Fibroblast of villous mesenchyme (primary cell): ENCODE data around the gene STH. TPM values are rescaled to one million over a fixed set of nuclear protein-coding genes. Genes with fewer than 3 reads are reported as not detected.

Experiments used
- DNase-seq: peaks from one replicate; pipeline ENCODE4 v3.0.0-alpha.2; 2010; ENCODE audit warnings: low read depth
- H3K4me3 ChIP-seq: 2 replicates; pipeline ENCODE4 v1.5.1; 2011; ENCODE audit warnings: low read depth, mild to moderate bottlenecking, low read length
- total RNA-seq: library from RNA; depleted of rRNA; stranded (reverse); fragments of >200 nt; gene quantifications from 2 replicates; pipeline ENCODE4 v1.2.3, GENCODE V29; 2012
- TF ChIP-seq, protein P1 (sequence below): IDR thresholded peaks from 2 replicates; pipeline ENCODE4 v1.5.1; 2012; ENCODE audit warnings: low read depth, mild to moderate bottlenecking, low read length; ENCODE audit not compliant: insufficient read depth

STH gene, protein sequence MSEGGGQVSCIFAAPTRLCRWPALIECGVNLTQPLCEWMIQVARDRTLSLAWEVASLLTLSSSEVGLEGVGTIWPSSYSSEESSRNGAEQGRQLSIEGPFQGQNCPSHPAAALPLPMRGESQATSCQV
- total RNA-seq: not detected in 2 replicates

DNA sequence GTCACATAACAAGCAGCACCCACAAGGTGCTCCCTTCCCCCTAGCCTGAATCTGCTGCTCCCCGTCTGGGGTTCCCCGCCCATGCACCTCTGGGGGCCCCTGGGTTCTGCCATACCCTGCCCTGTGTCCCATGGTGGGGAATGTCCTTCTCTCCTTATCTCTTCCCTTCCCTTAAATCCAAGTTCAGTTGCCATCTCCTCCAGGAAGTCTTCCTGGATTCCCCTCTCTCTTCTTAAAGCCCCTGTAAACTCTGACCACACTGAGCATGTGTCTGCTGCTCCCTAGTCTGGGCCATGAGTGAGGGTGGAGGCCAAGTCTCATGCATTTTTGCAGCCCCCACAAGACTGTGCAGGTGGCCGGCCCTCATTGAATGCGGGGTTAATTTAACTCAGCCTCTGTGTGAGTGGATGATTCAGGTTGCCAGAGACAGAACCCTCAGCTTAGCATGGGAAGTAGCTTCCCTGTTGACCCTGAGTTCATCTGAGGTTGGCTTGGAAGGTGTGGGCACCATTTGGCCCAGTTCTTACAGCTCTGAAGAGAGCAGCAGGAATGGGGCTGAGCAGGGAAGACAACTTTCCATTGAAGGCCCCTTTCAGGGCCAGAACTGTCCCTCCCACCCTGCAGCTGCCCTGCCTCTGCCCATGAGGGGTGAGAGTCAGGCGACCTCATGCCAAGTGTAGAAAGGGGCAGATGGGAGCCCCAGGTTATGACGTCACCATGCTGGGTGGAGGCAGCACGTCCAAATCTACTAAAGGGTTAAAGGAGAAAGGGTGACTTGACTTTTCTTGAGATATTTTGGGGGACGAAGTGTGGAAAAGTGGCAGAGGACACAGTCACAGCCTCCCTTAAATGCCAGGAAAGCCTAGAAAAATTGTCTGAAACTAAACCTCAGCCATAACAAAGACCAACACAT is at the start of gene STH:
Gene STH, plus strand, starts transcription at position 264 of the 913 bp plus-strand sequence. Its CDS starts 30 bp downstream, at position 294.
- no peak for DNase-seq
- TF ChIP-seq, protein P1, sequence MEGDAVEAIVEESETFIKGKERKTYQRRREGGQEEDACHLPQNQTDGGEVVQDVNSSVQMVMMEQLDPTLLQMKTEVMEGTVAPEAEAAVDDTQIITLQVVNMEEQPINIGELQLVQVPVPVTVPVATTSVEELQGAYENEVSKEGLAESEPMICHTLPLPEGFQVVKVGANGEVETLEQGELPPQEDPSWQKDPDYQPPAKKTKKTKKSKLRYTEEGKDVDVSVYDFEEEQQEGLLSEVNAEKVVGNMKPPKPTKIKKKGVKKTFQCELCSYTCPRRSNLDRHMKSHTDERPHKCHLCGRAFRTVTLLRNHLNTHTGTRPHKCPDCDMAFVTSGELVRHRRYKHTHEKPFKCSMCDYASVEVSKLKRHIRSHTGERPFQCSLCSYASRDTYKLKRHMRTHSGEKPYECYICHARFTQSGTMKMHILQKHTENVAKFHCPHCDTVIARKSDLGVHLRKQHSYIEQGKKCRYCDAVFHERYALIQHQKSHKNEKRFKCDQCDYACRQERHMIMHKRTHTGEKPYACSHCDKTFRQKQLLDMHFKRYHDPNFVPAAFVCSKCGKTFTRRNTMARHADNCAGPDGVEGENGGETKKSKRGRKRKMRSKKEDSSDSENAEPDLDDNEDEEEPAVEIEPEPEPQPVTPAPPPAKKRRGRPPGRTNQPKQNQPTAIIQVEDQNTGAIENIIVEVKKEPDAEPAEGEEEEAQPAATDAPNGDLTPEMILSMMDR: no peak
- H3K4me3 ChIP-seq: no peak within 1 kb of the TSS

DNA sequence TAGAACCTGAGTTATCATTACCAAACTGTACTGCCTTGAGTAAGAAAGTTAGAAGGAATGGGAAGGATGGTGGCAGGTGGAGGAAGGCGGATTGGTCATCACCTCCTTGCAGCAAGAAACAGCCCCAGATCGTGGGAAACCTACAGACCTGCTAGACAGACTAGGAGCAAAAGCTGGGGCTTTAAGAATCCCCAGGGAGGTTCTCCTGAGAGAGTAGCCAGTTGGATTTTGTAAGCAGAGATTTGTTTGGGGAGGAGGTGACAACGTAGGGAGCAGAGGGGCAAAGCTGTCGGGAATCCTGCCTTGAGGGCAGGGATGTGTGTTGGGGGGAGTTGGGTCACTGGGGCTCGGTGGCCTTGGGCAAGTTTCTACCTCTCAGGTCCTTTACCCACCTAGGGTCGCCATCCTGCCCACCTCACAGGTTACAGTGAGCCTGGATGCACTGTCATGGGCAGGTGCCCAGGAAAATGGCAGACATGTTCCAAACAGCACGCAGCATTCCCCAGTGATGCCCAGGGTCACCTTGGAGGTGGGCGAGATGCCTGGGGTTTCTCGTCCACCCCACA is 49.2 kb upstream of the STH start:
- TF ChIP-seq, protein P1: no peak
- no peak for DNase-seq
- no peak overlapping the region for H3K4me3 ChIP-seq

DNA sequence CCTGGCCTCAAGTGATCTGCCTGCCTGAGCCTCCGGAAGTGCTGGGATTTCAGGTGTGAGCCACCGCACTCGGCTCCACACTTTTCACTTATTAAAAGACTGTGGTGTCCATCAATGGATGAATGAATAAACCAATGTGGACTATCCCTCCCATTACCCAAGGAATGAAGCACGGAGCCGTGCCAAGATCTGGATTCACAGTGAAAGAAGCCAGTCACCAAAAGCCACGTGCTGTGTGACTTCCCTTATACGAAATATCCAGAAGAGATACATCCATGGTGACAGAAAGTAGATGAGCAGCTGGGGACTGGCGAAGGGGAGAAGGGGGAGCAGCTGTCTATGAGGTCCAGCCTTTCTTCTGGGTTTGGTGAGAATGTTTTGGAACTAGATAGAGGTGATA is 48.2 kb upstream of the STH start:
- DNase-seq: no peak
- no peak overlapping the region for H3K4me3 ChIP-seq
- TF ChIP-seq, protein P1: no peak

DNA sequence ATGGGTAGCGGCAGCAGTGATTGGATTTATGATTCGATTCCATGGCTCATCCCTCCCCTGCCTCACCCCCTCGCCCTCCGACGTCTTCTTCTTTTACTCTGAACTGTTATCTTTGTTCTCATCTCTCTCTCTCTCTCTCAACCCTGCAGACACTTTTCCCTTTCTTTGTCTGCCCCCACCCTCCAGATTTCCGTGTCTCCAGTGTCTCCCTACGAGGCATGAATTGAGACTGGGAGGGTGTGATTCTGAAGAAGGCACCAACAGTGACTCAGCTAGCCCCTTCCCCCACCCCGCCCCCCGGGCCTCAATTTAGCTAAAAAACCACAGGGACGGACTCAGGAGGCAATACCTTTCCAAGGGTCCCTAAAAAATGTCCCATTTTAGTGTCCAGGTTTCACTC is 47.6 kb upstream of the STH start:
- TF ChIP-seq, protein P1: no peak
- no peak for DNase-seq
- H3K4me3 ChIP-seq: no peak overlapping the region

DNA sequence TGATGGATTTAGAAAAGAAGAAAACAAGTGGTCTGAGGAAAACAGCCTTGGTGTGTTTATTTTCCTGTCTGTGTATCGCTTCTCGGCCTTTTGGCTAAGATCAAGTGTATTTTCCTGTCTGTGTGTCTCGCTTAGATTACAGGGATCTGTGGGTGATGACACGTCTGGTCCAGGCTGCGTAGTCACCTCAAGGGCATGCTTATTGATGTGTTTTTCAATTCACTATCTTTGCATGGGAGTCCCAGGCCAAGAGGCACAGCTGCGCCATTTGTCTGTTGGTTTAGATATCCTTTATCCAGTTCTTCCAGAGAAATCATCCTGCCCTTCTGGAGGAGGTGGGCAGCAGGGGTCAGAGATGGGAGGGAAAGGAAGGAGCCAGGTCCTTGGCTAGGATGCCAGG is 47.1 kb upstream of the STH start:
- DNase-seq: no peak
- no peak overlapping the region for H3K4me3 ChIP-seq
- TF ChIP-seq, protein P1: no peak

DNA sequence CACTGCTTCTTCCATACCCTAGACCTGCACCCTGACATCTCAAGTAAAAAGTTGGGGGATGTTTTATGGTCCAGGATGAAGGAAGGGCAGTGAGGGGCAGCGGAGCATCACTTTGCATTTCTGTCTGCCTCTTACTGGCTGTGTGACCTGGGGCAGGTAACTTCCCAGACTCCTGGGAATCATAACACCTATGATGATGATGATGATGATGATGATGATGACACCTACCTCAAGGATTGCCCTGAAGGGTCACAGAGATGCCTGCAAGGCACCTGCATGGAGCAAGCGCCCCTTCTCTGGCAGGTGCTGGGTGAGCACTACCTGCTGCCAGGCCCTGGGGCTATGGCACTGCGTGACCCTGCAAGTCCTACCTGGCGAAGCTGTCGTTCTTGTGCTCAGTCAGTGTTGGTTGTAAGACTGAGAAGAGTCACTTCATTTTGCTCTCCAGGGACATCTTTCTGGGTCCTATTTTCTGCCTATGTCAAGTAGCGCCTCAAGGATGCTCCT is 46.2 kb upstream of the STH start:
- TF ChIP-seq, protein P1: no peak
- no peak for DNase-seq
- H3K4me3 ChIP-seq: no peak overlapping the region
